GM13976 (cell line): ENCODE measurements around the gene KLHDC4.
"Not testable (repeated sequence)": the region's sequence is repeated elsewhere in the genome, so short reads cannot be mapped to it uniquely, and the experiment has no call there.

Source experiments
- DNase-seq: peaks from one replicate; pipeline ENCODE4 v3.0.0; 2012; ENCODE audit warnings: low spot score
- in situ Hi-C: fragments of 300-500 bp; cut with MboI; formaldehyde crosslinking; loops from one replicate; pipeline ENCODE4 v1.12.0; 2022; ENCODE audit warnings: low sequenced_read_pairs, mixed read lengths, inconsistent platforms; ENCODE audit not compliant: unreplicated experiment
- TF ChIP-seq, protein P1 (sequence below): IDR thresholded peaks from 2 replicates; pipeline ENCODE4 v1.5.1; 2012; ENCODE audit warnings: borderline replicate concordance, mild to moderate bottlenecking; ENCODE audit not compliant: insufficient read depth; ENCODE audit errors: extremely low read depth, missing control alignments, control extremely low read depth

Gene KLHDC4

DNA sequence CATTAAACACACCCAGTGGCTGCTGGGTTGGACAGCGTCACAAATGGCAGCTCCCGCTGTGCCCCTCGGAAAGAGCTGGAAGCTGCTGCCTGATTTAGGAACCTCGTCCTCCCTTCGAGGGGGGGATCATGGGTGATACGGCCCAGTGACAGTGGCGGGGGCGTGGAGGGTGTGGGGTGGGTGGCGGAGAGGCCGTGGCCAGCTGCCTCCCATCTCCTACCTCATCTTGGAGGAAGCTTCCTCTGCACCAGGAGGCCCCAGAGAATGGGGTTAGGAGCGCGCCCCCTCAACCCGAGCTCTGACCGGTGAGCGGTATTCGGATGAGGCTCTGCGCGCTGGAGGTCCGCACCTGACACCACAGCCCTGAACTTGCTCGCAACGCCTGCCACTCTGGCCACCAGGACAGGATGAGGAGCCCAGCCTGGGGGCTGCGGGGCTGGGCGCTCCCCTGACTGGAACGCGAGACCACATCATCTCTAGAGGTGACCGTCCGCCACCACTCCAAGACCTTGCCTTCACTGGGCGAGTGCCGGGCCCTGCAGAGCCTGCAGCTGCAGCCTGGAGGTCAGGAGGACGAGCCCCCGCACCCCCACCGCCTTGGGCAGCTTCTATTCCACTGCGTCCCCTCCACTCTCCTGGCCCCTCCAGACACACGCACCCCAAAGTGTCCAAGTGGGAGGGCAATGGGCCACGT, 80.9 kb downstream of the KLHDC4 start:
- in situ Hi-C loops: no loop called here
- TF ChIP-seq, protein P1, sequence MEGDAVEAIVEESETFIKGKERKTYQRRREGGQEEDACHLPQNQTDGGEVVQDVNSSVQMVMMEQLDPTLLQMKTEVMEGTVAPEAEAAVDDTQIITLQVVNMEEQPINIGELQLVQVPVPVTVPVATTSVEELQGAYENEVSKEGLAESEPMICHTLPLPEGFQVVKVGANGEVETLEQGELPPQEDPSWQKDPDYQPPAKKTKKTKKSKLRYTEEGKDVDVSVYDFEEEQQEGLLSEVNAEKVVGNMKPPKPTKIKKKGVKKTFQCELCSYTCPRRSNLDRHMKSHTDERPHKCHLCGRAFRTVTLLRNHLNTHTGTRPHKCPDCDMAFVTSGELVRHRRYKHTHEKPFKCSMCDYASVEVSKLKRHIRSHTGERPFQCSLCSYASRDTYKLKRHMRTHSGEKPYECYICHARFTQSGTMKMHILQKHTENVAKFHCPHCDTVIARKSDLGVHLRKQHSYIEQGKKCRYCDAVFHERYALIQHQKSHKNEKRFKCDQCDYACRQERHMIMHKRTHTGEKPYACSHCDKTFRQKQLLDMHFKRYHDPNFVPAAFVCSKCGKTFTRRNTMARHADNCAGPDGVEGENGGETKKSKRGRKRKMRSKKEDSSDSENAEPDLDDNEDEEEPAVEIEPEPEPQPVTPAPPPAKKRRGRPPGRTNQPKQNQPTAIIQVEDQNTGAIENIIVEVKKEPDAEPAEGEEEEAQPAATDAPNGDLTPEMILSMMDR: no peak
- DNase-seq: no peak

DNA sequence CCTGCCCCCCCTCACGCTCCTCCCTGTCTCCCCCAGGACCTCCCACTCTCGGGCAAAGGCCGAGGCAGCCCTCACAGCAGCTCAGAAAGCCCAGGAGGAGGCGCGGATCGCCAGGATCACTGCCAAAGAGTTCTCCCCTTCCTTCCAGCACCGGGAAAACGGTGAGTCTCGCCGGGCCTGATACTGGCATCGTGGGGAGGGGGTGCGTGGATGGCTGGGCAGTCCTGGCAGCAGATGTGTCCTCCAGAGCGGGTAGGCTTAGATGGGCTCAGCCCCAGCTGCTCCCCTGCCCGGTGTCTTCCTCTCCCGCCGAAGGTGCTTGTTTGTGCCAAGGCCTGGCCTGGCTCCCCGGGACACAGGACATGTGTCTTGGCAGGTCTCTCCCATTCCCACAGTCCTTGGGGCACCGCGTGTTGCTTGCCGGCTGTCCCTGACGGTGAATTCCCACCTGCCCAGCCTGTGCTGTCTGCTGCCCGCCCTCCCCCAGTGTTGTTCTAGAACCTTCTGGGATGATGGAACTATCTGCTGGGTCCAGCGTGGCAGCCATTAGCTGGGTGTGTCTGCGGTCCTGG, 81.6 kb downstream of the KLHDC4 start:
- DNase-seq: no peak
- in situ Hi-C loops: no loop called here
- TF ChIP-seq, protein P1: no peak

- TF ChIP-seq, protein P1: no peak
- DNase-seq: no peak
- in situ Hi-C loops: no loop called here
Measured at GRCh38 chr16:87682852-87683399, 82.9 kb downstream of the KLHDC4 start.

DNA sequence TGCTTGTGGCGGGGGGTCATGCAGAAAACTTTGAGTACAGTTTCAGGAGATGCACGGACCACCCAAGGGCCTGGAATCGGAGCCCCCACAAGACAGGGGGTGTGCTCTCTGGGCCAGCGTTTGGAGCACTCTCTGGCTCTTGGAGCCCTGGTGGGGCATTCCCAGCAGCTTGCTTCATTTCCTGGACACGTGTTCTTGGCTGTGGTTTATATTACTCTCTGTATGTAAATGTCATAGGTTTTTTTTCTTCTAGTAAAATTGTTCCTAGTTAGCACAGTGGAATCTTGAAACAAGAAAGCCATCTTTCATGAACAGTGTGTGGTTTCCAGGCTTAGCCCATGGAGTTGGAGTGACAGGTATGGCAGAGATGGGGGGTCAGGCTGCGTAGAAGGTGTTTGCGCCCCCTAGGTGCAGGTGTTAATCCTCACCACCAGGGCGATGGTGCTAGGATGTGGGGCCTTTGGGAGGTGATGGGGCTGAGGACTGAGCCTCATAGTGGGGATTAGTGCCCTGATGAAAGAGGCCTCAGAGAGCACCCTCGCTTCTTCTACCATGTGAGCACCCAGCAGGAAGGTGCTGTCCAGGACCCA, 83.7 kb downstream of the KLHDC4 start:
- TF ChIP-seq, protein P1: no peak
- in situ Hi-C loops: no loop called here
- no peak for DNase-seq

DNA sequence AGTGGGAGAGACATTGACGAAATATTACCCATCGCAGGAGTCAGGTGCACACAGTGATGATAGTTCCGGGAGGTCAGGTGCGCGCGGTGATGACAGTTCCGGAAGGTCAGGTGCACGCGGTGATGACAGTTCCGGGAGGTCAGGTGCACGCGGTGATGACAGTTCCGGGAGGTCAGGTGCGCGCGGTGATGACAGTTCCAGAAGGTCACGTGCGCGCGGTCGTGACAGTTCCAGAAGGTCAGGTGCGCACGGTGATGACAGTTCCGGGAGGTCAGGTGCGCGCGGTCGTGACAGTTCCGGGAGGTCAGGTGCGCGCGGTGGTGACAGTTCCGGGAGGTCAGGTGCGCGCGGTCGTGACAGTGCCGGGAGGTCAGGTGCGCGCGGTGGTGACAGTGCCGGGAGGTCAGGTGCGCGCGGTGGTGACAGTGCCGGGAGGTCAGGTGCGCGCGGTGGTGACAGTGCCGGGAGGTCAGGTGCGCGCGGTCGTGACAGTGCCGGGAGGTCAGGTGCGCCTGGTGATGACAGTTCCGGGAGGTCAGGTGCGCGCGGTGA, 84.7 kb downstream of the KLHDC4 start:
- in situ Hi-C loops, DNase-seq: not testable (repeated sequence)

DNA sequence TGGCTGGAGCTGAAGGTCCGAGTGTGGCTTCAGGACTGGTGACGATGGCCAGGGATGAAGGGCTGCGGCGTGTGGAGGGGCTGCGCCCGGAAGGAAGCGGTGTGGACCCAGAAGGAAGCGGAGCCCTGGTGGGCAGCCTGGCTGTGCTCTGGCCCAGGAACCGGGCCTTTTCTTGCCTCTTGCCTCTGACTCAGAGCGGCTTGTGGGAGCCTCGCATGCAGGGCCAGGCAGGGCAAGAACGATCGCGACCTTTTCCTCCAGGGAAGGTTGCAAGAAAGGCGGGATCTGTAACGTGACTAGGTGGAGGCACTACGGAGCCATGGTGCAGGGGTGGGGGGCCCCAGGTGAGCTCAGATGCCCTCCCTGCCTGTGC, 85.5 kb downstream of the KLHDC4 start:
- TF ChIP-seq, protein P1: no peak
- DNase-seq: no peak
- in situ Hi-C loops: no loop called here
